Measurements from ENCODE around the gene C11orf24. TPM values are rescaled to one million over a fixed set of nuclear protein-coding genes. Genes with fewer than 3 reads are reported as not detected.
A peak's percentile ranks its signal among the peaks of the same experiment; 100 is the strongest.

The C11orf24 gene
- total and polyA plus RNA-seq, 9 of the 15 experiments (the other 6 are each of a cell fraction or from before 2014, with no cell fraction given): 2.0 to 65.2 (median 32.5) TPM

GRCh38 chr11:68213555-68214172 is 58.1 kb downstream of the C11orf24 start (continued):
- TF ChIP-seq FOXP4 (CRISPR knock-in tag; IDR thresholded peaks at IDR 0.05; ENCODE audit: borderline replicate concordance): no peak
- no peak for TF ChIP-seq ZNF449 (CRISPR knock-in tag; IDR thresholded peaks at IDR 0.05)
- TF ChIP-seq ZNF41 (CRISPR knock-in tag; conservative IDR thresholded peaks at IDR 0.05): no peak
- TF ChIP-seq FIP1L1 (IDR thresholded peaks at IDR 0.05; ENCODE audit: low read depth, low read length, poor library complexity, severe bottlenecking): peak; percentile 94
- TF ChIP-seq HNRNPUL1 (IDR thresholded peaks at IDR 0.05; ENCODE audit: low read length): no peak
- TF ChIP-seq MLLT1 (IDR thresholded peaks at IDR 0.05): peak in 1 of 2 experiments; percentile 45; a peak in 1 of 4 replicates
- no peak for TF ChIP-seq THRB (CRISPR knock-in tag; conservative IDR thresholded peaks at IDR 0.05)
- 0 out of 2 replicates have a peak, but pooled peaks have one; percentile 60 for TF ChIP-seq GTF2E2 (tag; IDR thresholded peaks at IDR 0.05)
- TF ChIP-seq ZNF609 (CRISPR knock-in tag; IDR thresholded peaks at IDR 0.05; ENCODE audit: borderline replicate concordance): no peak
- TF ChIP-seq ZNF584 (CRISPR knock-in tag; IDR thresholded peaks at IDR 0.05; ENCODE audit: low read depth): peak; percentile 63; the same call in 1 of the 2 replicates
- TF ChIP-seq BCOR (IDR thresholded peaks at IDR 0.05): no peak
